MM.1S (cell line): ENCODE data around the gene PARD3.

Source experiments
- DNase-seq: peaks from one replicate; pipeline ENCODE4 v3.0.0-alpha.2; 2015
- H2AFZ ChIP-seq: fragments of 300-600 bp; sonication (generic); 2 replicates; pipeline ENCODE4 v1.6.0; 2016; ENCODE audit warnings: antibody characterized with exemption, low read length
- H3F3A ChIP-seq: fragments of 300-600 bp; sonication (generic); 2 replicates; pipeline ENCODE4 v1.6.1; 2016; ENCODE audit warnings: mild to moderate bottlenecking, antibody characterized with exemption, low read length, moderate library complexity, mixed read lengths; ENCODE audit not compliant: insufficient read depth
- H3K27ac ChIP-seq: fragments of 300-600 bp; sonication (generic); 2 replicates; pipeline ENCODE4 v1.5.1; 2016; ENCODE audit warnings: mild to moderate bottlenecking, low read length
- H3K27me3 ChIP-seq: fragments of 300-600 bp; sonication (generic); replicated peaks from 2 replicates; pipeline ENCODE4 v1.6.0; 2016; ENCODE audit warnings: low read length; ENCODE audit not compliant: insufficient read depth
- H3K36me3 ChIP-seq: fragments of 300-600 bp; sonication (generic); replicated peaks from 2 replicates; pipeline ENCODE4 v1.6.1; 2016; ENCODE audit warnings: mild to moderate bottlenecking, low read length, mixed read lengths; ENCODE audit not compliant: insufficient read depth
- H3K4me1 ChIP-seq: fragments of 300-600 bp; sonication (generic); 2 replicates; pipeline ENCODE4 v1.6.1; 2016; ENCODE audit warnings: low read length, mixed read lengths
- H3K4me2 ChIP-seq: fragments of 300-600 bp; sonication (generic); 2 replicates; pipeline ENCODE4 v1.6.0; 2016; ENCODE audit warnings: low read depth, low read length
- H3K4me3 ChIP-seq: fragments of 300-600 bp; sonication (generic); 2 replicates; pipeline ENCODE4 v1.5.1; 2016; ENCODE audit warnings: low read length, mixed read lengths
- H3K79me2 ChIP-seq: fragments of 300-600 bp; sonication (generic); 2 replicates; pipeline ENCODE4 v1.6.1; 2016; ENCODE audit warnings: mixed run types, low read length, mixed read lengths
- H3K9ac ChIP-seq: fragments of 300-600 bp; sonication (generic); 2 replicates; pipeline ENCODE4 v1.6.1; 2016; ENCODE audit warnings: low read length, mixed read lengths
- H3K9me2 ChIP-seq: fragments of 300-600 bp; sonication (generic); replicated peaks from 2 replicates; pipeline ENCODE4 v1.6.1; 2016; ENCODE audit warnings: mild to moderate bottlenecking, low read length, mixed read lengths; ENCODE audit not compliant: insufficient read depth
- H3K9me3 ChIP-seq: fragments of 300-600 bp; sonication (generic); replicated peaks from 2 replicates; pipeline ENCODE4 v1.6.1; 2016; ENCODE audit warnings: mild to moderate bottlenecking, low read length, mixed read lengths; ENCODE audit not compliant: insufficient read depth
- H4K20me1 ChIP-seq: fragments of 300-600 bp; sonication (generic); 2 replicates; pipeline ENCODE4 v1.6.1; 2016; ENCODE audit warnings: mild to moderate bottlenecking, low read length, moderate library complexity, mixed read lengths; ENCODE audit not compliant: insufficient read depth
- EZH2 ChIP-seq: fragments of 300-600 bp; sonication (generic); optimal IDR thresholded peaks from 2 replicates; pipeline ENCODE3; 2017; ENCODE audit warnings: low read depth, mild to moderate bottlenecking, antibody characterized with exemption, low read length, mixed read lengths
- EZH2phosphoT487 ChIP-seq: fragments of 300-600 bp; sonication (generic); IDR thresholded peaks from 2 replicates; pipeline ENCODE4 v1.6.1; 2018; ENCODE audit warnings: antibody characterized with exemption, low read length
- TF ChIP-seq, protein P1 (sequence below): fragments of 300-600 bp; sonication (generic); IDR thresholded peaks from 2 replicates; pipeline ENCODE4 v1.5.1; 2016; ENCODE audit warnings: antibody characterized with exemption, low read length, mixed read lengths

The PARD3 gene

DNA sequence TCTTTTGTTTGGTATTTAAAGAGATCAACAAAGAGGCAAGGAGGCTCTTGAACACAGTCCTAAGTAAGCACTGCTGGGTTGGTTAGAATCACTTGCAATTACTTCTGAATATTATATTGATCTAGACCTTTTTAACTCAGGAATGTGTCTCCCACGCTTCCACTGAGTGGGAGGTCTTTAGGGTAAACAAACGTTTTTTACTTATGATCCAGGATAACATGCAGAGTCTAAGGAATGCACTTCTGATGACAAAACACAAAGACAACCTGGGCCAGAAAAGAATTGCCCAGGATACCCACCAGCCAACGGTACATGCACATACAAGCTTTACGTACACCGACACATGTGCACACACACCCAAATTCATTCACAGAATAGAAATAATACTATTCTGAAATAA, 626.9 kb downstream of the PARD3 start:
- Histone ChIP-seq H3K79me2 (no peaks in the 10 kb centered on the region), H3K9me3 (no peaks in the 10 kb centered on the region), H3K4me3 (no peak overlapping the region), H3K27ac (no peak overlapping the region), H3K9ac (no peak overlapping the region), H3K4me1 (0 out of 2 replicates have a peak, but pooled peaks cover 2% of the 10 kb centered on the region), H3K9me2 (no peaks in the 10 kb centered on the region), H3K36me3 (no peaks in the 10 kb centered on the region), H2AFZ (no peak overlapping the region), H4K20me1 (no peaks in the 10 kb centered on the region), H3K4me2 (no peak overlapping the region), H3F3A (no peaks in the 10 kb centered on the region), H3K27me3 (no peaks in the 10 kb centered on the region)
- DNase-seq = no peak
- no peak for TF ChIP-seq EZH2phosphoT487
- TF ChIP-seq EZH2 = no peak
- TF ChIP-seq, protein P1, sequence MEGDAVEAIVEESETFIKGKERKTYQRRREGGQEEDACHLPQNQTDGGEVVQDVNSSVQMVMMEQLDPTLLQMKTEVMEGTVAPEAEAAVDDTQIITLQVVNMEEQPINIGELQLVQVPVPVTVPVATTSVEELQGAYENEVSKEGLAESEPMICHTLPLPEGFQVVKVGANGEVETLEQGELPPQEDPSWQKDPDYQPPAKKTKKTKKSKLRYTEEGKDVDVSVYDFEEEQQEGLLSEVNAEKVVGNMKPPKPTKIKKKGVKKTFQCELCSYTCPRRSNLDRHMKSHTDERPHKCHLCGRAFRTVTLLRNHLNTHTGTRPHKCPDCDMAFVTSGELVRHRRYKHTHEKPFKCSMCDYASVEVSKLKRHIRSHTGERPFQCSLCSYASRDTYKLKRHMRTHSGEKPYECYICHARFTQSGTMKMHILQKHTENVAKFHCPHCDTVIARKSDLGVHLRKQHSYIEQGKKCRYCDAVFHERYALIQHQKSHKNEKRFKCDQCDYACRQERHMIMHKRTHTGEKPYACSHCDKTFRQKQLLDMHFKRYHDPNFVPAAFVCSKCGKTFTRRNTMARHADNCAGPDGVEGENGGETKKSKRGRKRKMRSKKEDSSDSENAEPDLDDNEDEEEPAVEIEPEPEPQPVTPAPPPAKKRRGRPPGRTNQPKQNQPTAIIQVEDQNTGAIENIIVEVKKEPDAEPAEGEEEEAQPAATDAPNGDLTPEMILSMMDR = no peak

DNA sequence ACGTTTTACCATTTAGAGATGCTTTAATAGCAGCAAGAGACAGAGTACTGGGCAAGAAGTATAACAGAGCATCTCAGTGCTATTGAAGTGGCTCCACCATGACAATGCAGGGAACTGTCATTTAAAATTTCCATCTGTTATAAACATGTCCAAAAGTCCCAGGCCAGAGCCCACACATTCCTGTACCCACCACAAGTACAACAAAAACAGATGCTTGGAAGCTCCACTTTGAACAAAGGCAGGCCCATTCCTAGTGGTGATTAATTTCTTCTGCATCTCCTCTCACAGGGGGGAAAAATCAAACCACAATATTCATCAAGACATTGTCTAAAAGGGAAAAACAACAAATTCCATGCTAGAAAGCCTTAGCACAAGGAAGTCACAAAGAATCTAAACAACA, 627.9 kb downstream of the PARD3 start:
- DNase-seq = no peak
- TF ChIP-seq, protein P1 = no peak
- TF ChIP-seq EZH2phosphoT487 = no peak
- TF ChIP-seq EZH2 = no peak
- no peaks in the 10 kb centered on the region for H3K27me3 ChIP-seq
- H3K27ac ChIP-seq = no peak overlapping the region
- H3K9ac ChIP-seq = no peak overlapping the region
- no peak overlapping the region for H3K4me3 ChIP-seq
- peaks cover 12% of the 10 kb centered on the region for H3K4me1 ChIP-seq
- H3K4me2 ChIP-seq = no peak overlapping the region
- no peaks in the 10 kb centered on the region for H3K9me3 ChIP-seq
- no peaks in the 10 kb centered on the region for H4K20me1 ChIP-seq
- no peaks in the 10 kb centered on the region for H3K36me3 ChIP-seq
- H3K79me2 ChIP-seq = no peaks in the 10 kb centered on the region
- H3F3A ChIP-seq = peaks cover 5% of the 10 kb centered on the region
- no peaks in the 10 kb centered on the region for H3K9me2 ChIP-seq
- H2AFZ ChIP-seq = no peak overlapping the region

DNA sequence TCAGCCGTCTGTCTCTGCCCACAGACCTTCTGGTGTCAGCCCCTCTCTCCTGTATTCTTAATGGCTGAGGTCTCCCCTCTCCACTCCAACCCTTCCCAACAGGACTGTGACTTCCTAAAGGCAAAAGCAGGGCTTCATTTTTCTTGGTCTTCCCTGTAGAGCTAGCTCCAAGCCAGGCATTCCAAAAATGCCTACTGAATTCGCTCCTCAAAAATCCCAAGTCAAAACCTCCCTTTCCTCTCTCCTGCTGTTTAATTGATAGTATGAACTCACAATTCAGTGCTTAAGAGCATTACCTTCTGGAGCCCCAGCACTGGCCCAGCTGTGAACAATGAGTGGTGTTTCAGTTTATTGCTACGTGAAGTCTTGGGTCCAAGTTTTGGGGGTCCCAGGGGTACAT, 628.4 kb downstream of the PARD3 start:
- no peaks in the 10 kb centered on the region for H3K36me3 ChIP-seq
- no peaks in the 10 kb centered on the region for H3K9me2 ChIP-seq
- TF ChIP-seq EZH2 (no peak), EZH2phosphoT487 (no peak)
- TF ChIP-seq, protein P1 = no peak
- no peaks in the 10 kb centered on the region for H4K20me1 ChIP-seq
- H3K79me2 ChIP-seq = no peaks in the 10 kb centered on the region
- DNase-seq = no peak
- H3K9me3 ChIP-seq = no peaks in the 10 kb centered on the region
- H2AFZ ChIP-seq = no peak overlapping the region
- H3K4me1 ChIP-seq = peaks cover 16% of the 10 kb centered on the region
- no peak overlapping the region for H3K4me2 ChIP-seq
- peaks cover 10% of the 10 kb centered on the region for H3F3A ChIP-seq
- no peak overlapping the region for H3K9ac ChIP-seq
- H3K4me3 ChIP-seq = no peak overlapping the region
- H3K27me3 ChIP-seq = no peaks in the 10 kb centered on the region
- H3K27ac ChIP-seq = no peak overlapping the region
